ENCODE data around the gene EPHB2.
"Not testable (repeated sequence)": the region's sequence is repeated elsewhere in the genome, so short reads cannot be mapped to it uniquely, and the experiment has no call there.

The EPHB2 gene

GRCh38 chr1:22670352-22670975, 40.2 kb upstream of the EPHB2 start:
- no peak for TF ChIP-seq CTCF (IDR thresholded peaks at IDR 0.05; ENCODE audit: extremely low read depth, insufficient read depth, missing control alignments)
- DNase-seq (ENCODE audit: low spot score), result no peak
- in situ Hi-C loops (cut with MboI; ENCODE audit: low pct_unique_long_range_greater_than_20kb, low sequenced_read_pairs, unreplicated experiment), result no loop called here

- in situ Hi-C loops (cut with MboI; ENCODE audit: low pct_unique_long_range_greater_than_20kb, low sequenced_read_pairs, unreplicated experiment), result no loop called here
- TF ChIP-seq CTCF (IDR thresholded peaks at IDR 0.05; ENCODE audit: extremely low read depth, insufficient read depth, missing control alignments), result no peak
- no peak for DNase-seq (ENCODE audit: low spot score)
These were observed 38.6 kb upstream of the EPHB2 start for GRCh38 chr1:22671999-22672398.

GRCh38 chr1:22673486-22674409, 36.9 kb upstream of the EPHB2 start:
- in situ Hi-C loops (cut with MboI; ENCODE audit: low pct_unique_long_range_greater_than_20kb, low sequenced_read_pairs, unreplicated experiment), result no loop called here
- TF ChIP-seq CTCF (IDR thresholded peaks at IDR 0.05; ENCODE audit: extremely low read depth, insufficient read depth, missing control alignments), result peak; percentile 67
- DNase-seq (ENCODE audit: low spot score), result peak; percentile 67

GRCh38 chr1:22674410-22674749, 36.3 kb upstream of the EPHB2 start:
- TF ChIP-seq CTCF (IDR thresholded peaks at IDR 0.05; ENCODE audit: extremely low read depth, insufficient read depth, missing control alignments), result no peak
- in situ Hi-C loops (cut with MboI; ENCODE audit: low pct_unique_long_range_greater_than_20kb, low sequenced_read_pairs, unreplicated experiment), result no loop called here
- no peak for DNase-seq (ENCODE audit: low spot score)

- in situ Hi-C loops (cut with MboI; ENCODE audit: low pct_unique_long_range_greater_than_20kb, low sequenced_read_pairs, unreplicated experiment); DNase-seq (ENCODE audit: low spot score): not testable (repeated sequence)
These were observed 34.5 kb upstream of the EPHB2 start for GRCh38 chr1:22676151-22676550.

- no peak for TF ChIP-seq CTCF (IDR thresholded peaks at IDR 0.05; ENCODE audit: extremely low read depth, insufficient read depth, missing control alignments)
- in situ Hi-C loops (cut with MboI; ENCODE audit: low pct_unique_long_range_greater_than_20kb, low sequenced_read_pairs, unreplicated experiment), result no loop called here
- DNase-seq (ENCODE audit: low spot score), result no peak
These were observed 33.6 kb upstream of the EPHB2 start for GRCh38 chr1:22676916-22677583.
